Eye (tissue), 1 donor: ENCODE results near the gene C2CD4C.
"Not testable (repeated sequence)": the region's sequence is repeated elsewhere in the genome, so short reads cannot be mapped to it uniquely, and the experiment has no call there.

Experiments used
- DNase-seq: peaks from one replicate; pipeline ENCODE4 v3.0.0-alpha.2; 2015

The C2CD4C gene

DNA sequence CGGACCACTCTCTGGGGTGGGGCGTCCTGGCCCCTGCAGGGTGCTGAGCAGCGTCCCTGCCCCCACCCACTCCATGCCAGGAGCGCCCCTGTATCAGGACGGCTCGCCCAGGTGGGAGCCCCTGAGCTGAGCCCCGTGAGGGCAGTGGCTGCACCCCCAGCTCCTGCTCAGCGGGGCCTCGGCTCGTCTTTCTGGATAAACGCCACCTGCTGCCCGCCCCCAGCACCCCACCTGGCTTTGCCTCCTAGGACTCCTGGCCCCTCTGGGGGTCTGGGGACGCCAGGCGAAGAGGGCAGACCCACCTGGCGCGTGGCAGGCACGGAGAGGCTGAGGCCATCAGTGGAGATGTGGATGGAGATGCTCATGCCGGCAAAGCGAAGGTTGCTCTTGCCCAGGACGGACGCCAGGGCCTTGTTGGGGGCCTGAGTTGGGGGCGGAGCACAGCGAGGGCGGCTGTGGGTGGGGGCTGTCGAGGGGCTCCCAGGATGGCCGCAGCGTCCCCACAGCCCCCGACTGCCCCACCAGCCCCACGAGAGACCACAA lies 29.5 kb upstream of the C2CD4C start:
- no peak for DNase-seq

- DNase-seq = no peak
Measured at GRCh38 chr19:437041-437440, 28.1 kb upstream of the C2CD4C start.

GRCh38 chr19:436413-436950 lies 27.5 kb upstream of the C2CD4C start:
- no peak for DNase-seq

- DNase-seq = no peak
Measured at GRCh38 chr19:435707-436412, 26.9 kb upstream of the C2CD4C start.

DNA sequence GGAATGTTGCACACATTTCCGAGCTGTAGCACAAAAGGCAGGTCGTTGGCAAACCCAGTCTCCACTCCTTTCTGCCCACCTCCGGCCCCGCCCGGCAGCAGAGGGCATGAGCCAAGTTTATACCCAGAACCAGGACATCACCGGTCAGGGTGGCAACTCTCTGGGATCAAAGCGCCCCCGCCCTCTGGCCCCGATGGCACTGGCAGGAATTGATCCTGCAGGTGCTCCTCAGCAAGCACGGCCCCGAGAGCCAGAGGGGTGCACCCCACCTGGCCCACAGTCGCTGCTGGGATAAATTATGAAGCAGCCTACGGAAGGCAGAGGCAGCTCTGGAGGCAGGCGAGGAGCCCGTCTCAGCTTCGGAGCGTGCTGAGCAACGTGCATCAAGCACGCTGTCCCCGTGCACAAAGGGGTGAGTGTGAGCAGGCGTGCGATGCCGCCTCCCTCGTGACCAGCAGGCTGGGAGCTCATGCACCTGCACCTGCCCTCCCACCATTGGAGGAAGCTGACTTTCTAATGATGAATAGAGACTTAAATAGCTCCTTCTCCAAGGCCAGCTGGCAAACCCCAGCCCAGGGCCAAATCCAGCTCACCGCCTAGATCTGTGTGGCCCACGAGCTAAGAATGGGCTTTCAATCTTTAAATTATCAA lies 26.2 kb upstream of the C2CD4C start:
- no peak for DNase-seq

DNA sequence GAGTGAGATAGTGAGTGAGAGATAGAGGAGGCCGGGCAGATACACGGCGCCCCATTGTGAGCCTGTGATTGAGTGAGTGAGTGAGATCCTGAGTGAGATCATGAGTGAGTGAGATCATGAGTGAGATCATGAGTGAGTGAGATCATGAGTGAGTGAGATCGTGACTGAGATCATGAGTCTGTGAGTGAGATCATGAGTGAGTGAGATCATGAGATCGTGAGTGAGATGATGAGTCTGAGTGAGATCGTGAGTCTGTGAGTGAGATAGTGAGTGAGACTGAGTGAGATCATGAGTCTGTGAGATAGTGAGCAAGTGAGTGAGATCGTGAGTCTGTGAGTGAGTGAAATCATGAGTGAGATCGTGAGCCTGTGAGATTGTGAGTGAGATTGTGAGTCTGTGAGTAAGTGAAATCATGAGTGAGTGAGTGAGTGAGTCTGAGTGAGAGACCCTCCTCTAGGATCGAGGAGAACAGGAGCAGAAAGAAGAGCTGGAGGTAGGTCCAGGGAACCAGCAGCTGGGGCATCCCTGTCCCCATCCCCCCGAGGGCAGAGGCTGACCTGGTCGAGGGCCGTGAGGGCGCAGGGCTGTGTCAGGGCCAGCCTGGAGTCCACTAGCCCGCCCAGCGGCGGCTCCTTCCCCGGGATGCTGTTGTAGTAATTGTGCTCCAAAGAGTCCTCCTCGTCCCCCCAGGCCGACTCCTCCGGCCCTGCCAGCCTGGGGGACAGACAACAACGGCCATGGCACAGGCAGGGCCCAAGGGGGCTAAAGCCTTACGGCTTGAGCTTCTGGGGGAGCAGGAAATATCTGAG lies 25.4 kb upstream of the C2CD4C start:
- DNase-seq = no peak

- no peak for DNase-seq
Measured at GRCh38 chr19:430701-431100, 21.8 kb upstream of the C2CD4C start.

- DNase-seq = no peak
Measured at GRCh38 chr19:428149-428548, 19.2 kb upstream of the C2CD4C start.

DNA sequence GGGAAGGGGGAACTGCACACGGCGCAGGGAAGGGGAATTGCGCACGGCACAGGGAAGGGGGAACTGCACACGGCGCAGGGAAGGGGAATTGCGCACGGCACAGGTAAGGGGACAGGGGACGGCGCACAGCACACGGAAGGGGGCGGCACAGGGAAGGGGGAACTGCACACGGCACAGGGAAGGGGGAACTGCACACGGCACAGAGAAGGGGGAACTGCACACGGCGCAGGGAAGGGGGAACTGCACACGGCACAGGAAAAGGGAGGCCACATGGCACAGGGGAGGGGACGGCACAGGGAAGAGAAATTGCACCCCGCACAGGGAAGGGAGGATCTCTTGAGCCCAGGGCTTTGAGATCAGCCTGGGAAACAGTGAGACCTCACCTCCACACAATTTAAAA lies 18.7 kb upstream of the C2CD4C start:
- not testable (repeated sequence) for DNase-seq

- DNase-seq = no peak
Measured at GRCh38 chr19:426725-427445, 17.9 kb upstream of the C2CD4C start.

DNA sequence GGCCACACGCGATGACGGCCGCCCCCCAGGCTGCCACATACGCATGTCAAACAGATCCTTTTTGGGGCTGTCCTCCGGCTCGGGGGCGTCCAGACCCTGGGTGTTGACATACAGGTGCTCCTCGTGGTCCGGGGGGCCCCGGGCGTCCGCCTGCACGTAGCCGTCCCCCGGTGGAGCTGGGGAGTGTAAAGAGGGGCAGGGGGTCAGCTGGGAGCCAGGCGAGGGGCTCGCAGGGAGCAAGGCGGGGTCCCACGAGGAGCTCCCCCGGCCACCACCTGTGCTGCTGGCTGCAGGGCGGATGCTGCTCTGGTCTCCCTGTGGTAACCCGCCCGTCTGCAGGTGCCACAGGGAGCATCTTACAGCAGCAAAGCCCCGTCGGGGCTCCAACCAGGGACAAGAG lies 16.1 kb upstream of the C2CD4C start:
- no peak for DNase-seq

DNA sequence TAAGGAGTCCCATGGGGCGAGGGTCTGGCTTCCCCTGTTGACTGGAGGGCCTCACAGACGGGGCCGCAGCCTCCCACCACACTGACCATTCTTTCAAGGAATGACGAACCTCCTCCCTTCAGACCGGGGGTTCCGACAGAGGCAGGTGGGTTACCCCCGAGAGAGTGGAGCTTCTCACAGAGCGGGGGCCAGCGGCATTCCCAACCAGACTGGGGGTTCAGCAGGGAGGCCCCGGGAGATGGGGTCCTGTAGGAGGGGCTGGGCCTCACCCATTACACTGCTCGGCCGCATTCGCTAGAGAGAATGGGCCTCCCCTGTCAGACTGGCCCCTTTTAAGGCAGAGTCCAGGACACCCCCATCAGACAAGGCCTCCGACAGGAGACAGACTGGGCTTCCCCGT lies 15.6 kb upstream of the C2CD4C start:
- no peak for DNase-seq

- DNase-seq = no peak
Measured at GRCh38 chr19:423691-424466, 14.9 kb upstream of the C2CD4C start.

DNA sequence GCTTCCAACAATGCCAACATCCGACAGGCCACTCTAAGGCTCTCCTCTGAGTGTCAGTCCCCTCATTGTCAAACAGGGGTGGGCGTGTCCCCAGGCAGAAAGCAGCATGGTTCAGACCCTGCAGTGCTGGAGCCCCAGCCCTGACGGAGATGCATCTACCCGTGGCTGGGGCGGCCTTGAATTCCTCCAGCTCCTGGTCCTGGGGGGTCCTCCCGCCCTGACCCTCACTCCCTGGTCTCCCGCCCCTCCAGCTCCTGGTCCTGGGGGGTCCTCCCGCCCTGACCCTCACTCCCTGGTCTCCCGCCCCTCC lies 13.9 kb upstream of the C2CD4C start:
- DNase-seq = not testable (repeated sequence)

GRCh38 chr19:422213-422916 lies 13.4 kb upstream of the C2CD4C start:
- DNase-seq = no peak

- no peak for DNase-seq
Measured at GRCh38 chr19:419721-420515, 11.0 kb upstream of the C2CD4C start.

GRCh38 chr19:418761-419671 lies 10.1 kb upstream of the C2CD4C start:
- no peak for DNase-seq

DNA sequence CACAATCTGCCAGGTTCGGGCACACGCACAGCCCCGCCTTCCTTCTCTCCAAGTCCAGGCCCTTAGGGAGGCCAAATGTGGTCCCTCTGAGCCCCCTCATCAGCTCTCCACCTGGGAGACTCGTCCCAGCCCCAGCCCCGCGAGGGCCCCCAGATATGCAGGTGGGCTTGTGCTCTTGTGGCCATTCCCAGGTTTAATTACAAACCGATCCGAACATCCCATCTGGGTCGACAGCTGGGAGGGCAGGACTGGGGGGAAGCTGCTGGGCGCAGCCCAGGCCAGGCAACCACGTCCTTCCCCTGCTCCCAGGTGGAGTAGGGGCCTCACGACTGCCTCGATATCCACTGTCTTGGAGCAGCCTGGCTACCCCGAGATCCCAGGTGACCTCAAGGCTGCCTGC lies 7.5 kb upstream of the C2CD4C start:
- DNase-seq = no peak

GRCh38 chr19:415292-415691 lies 6.3 kb upstream of the C2CD4C start:
- no peak for DNase-seq
